ENCODE data around the gene NRP1. TPM values are rescaled to one million over a fixed set of nuclear protein-coding genes. Genes with fewer than 3 reads are reported as not detected.

The NRP1 gene
- total RNA-seq, 2 experiments from 2014 or later: 1.6 to 1.7 TPM

DNA sequence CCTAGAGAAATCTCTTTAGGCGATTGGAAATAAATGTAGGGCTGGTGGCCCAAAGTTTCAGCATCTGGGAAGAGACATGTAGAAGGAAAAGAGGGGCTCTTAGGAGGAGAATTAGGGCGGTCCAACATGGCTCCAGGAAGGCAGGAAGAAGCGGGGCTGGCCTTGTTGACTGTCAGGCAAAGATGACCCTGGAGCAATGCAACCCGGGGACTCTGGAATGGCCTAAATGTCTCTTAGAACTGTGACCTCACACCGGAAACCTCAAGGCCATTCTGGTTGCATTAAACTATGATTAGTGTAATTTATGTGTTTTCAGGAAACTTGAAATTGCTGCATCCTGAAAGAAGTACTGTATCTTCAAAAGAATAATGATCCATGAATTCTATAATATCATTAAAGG, 66.8 kb downstream of the NRP1 start:
- peaks cover 7% of the 10 kb centered on the region for H3K4me1 Mint-ChIP-seq
- DNase-seq (no peak), ATAC-seq (ENCODE audit: low read depth) (no peak)
- no peak overlapping the region for H3K27ac Mint-ChIP-seq
- peaks cover 12% of the 10 kb centered on the region for H3K27me3 Mint-ChIP-seq
- H3K9me3 Mint-ChIP-seq: peaks cover 4% of the 10 kb centered on the region
- peaks cover under 1% of the 10 kb centered on the region for H3K36me3 Mint-ChIP-seq
- H3K4me3 Mint-ChIP-seq: no peak overlapping the region
- POLR2A ChIA-PET: no interaction called here

- POLR2A ChIA-PET: no interaction called here
- H3K36me3 Mint-ChIP-seq: peaks cover 2% of the 10 kb centered on the region
- no peak overlapping the region for H3K27ac Mint-ChIP-seq
- DNase-seq (no peak), ATAC-seq (ENCODE audit: low read depth) (no peak)
- no peak overlapping the region for H3K4me3 Mint-ChIP-seq
- peaks cover 3% of the 10 kb centered on the region for H3K27me3 Mint-ChIP-seq
- peaks cover 7% of the 10 kb centered on the region for H3K4me1 Mint-ChIP-seq
- peaks cover 6% of the 10 kb centered on the region for H3K9me3 Mint-ChIP-seq
Observed at GRCh38 chr10:33265621-33266020, 68.8 kb downstream of the NRP1 start.

DNA sequence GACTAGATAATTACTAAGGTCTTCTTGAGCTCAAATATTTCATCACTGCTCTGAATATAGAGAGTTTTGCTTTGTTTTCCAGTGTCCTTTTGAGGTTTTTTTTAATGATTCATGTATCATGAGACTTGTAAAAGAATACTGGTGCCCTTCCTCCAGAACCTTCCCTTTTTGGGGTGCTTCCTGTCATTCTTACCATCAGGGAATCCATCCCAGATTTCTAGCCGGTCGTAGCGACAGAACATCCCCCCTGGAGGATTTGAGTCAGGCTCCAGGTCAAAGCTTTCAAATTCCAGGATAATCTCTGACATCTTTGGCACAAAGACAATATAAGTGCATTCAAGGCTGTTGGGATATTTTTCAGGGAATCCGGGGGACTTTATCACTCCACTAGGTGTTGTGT, 71.0 kb downstream of the NRP1 start:
- ATAC-seq (ENCODE audit: low read depth) (no peak), DNase-seq (no peak)
- H3K27me3 Mint-ChIP-seq: peaks cover 3% of the 10 kb centered on the region
- H3K27ac Mint-ChIP-seq: no peak overlapping the region
- H3K4me1 Mint-ChIP-seq: peaks cover 7% of the 10 kb centered on the region
- H3K36me3 Mint-ChIP-seq: peaks cover 2% of the 10 kb centered on the region
- H3K9me3 Mint-ChIP-seq: peaks cover 6% of the 10 kb centered on the region
- POLR2A ChIA-PET: no interaction called here
- no peak overlapping the region for H3K4me3 Mint-ChIP-seq

- Mint-ChIP-seq H3K4me3 (no peak overlapping the region), H3K36me3 (peaks cover 2% of the 10 kb centered on the region), H3K27me3 (peaks cover 3% of the 10 kb centered on the region), H3K27ac (no peak overlapping the region), H3K4me1 (peaks cover 7% of the 10 kb centered on the region), H3K9me3 (peaks cover 6% of the 10 kb centered on the region)
- ATAC-seq (ENCODE audit: low read depth) (no peak), DNase-seq (no peak)
- POLR2A ChIA-PET: no interaction called here
Observed at GRCh38 chr10:33262871-33263270, 71.6 kb downstream of the NRP1 start.

DNA sequence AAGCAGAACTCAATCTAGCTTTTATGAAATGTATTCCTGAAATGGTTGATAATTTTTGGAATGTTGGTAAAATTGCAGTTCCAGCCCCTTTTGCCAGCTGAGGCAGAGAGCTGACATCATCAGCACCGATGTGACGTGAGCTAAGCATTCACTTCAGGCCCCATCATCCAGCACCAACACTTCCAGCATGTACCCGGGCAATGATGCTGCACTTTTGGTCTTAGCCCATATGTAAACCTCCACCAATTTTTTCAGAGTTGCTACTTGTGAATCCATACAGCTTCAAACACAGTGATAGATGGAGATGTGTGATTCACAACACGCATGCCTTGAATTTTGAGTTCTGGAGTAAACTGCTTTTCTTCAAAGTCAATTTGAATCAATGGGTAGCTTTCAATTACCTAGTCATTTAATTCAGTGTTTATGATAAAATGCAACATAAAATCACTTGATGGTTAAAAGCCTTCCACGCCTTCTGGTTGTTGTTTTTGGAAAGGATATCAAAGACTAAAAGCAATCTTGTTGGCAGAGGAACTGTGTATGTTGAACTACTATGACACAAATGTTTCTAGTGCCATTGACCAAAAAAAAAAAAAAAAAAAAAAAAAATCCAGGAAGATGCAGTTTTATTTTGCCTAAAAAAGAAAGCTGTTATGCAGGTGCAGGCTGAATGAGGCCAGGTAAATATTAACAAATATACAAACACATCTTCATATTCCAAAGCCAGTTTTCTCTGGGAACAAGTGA, 73.9 kb downstream of the NRP1 start:
- Mint-ChIP-seq H3K4me1 (peaks cover 7% of the 10 kb centered on the region), H3K27me3 (peaks cover 7% of the 10 kb centered on the region), H3K9me3 (peaks cover 4% of the 10 kb centered on the region), H3K36me3 (peaks cover 2% of the 10 kb centered on the region), H3K4me3 (no peak overlapping the region), H3K27ac (no peak overlapping the region)
- no peak for ATAC-seq (ENCODE audit: low read depth)
- POLR2A ChIA-PET: no interaction called here
- no peak for DNase-seq

GRCh38 chr10:33258967-33259366, 75.5 kb downstream of the NRP1 start:
- Mint-ChIP-seq H3K4me1 (no peaks in the 10 kb centered on the region), H3K4me3 (no peak overlapping the region), H3K27me3 (peaks cover 8% of the 10 kb centered on the region), H3K36me3 (peaks cover 2% of the 10 kb centered on the region), H3K27ac (no peak overlapping the region), H3K9me3 (peaks cover 2% of the 10 kb centered on the region)
- DNase-seq (no peak), ATAC-seq (ENCODE audit: low read depth) (no peak)
- POLR2A ChIA-PET: no interaction called here

GRCh38 chr10:33257439-33258080, 76.9 kb downstream of the NRP1 start:
- peaks cover under 1% of the 10 kb centered on the region for H3K36me3 Mint-ChIP-seq
- H3K27ac Mint-ChIP-seq: no peak overlapping the region
- peaks cover 4% of the 10 kb centered on the region for H3K4me1 Mint-ChIP-seq
- no peaks in the 10 kb centered on the region for H3K9me3 Mint-ChIP-seq
- ATAC-seq (ENCODE audit: low read depth): no peak
- POLR2A ChIA-PET: no interaction called here
- peaks cover 5% of the 10 kb centered on the region for H3K27me3 Mint-ChIP-seq
- H3K4me3 Mint-ChIP-seq: no peak overlapping the region
- DNase-seq: no peak

GRCh38 chr10:33256458-33256857, 78.0 kb downstream of the NRP1 start:
- no peak for ATAC-seq (ENCODE audit: low read depth)
- Mint-ChIP-seq H3K36me3 (no peaks in the 10 kb centered on the region), H3K9me3 (no peaks in the 10 kb centered on the region), H3K27ac (no peak overlapping the region), H3K4me1 (peaks cover 6% of the 10 kb centered on the region), H3K27me3 (peaks cover 5% of the 10 kb centered on the region), H3K4me3 (no peak overlapping the region)
- DNase-seq: no peak
- POLR2A ChIA-PET: no interaction called here

DNA sequence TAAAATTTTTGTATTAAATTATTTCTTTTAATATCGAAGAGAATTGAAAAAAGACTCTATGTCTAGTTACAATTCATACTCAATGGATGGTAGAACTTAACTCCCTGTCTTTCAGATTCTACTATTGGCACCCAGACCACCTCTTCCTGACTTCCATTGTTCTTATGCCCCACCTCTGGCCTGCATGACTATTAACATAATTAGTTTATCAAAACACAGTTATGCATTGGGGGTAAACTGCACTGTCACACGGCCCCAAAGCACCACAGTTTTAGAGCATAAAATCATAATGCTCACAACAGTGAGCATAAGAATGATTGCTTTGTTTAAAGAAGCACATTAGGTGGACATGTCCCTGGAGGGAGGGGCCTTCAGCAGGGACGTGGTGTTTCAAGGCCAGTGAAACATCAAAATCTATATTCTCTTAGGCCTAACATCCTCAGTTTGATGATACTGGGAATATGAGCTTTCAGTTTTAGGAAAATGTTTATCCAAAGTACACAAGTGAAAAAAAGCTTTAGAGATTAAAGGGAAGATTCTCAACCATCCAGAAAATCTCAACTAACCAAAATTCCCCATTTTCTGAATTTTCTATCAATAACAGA, 79.8 kb downstream of the NRP1 start:
- ATAC-seq (ENCODE audit: low read depth) (no peak), DNase-seq (no peak)
- H3K9me3 Mint-ChIP-seq: peaks cover 6% of the 10 kb centered on the region
- H3K27ac Mint-ChIP-seq: no peak overlapping the region
- POLR2A ChIA-PET: no interaction called here
- peaks cover 7% of the 10 kb centered on the region for H3K4me1 Mint-ChIP-seq
- peaks cover 4% of the 10 kb centered on the region for H3K36me3 Mint-ChIP-seq
- H3K27me3 Mint-ChIP-seq: peaks cover 10% of the 10 kb centered on the region
- H3K4me3 Mint-ChIP-seq: no peak overlapping the region

- Mint-ChIP-seq H3K27ac (no peak overlapping the region), H3K4me3 (no peak overlapping the region), H3K9me3 (peaks cover 6% of the 10 kb centered on the region), H3K27me3 (peaks cover 10% of the 10 kb centered on the region), H3K36me3 (peaks cover 4% of the 10 kb centered on the region), H3K4me1 (peaks cover 20% of the 10 kb centered on the region)
- ATAC-seq (ENCODE audit: low read depth) (no peak), DNase-seq (no peak)
- POLR2A ChIA-PET: no interaction called here
Observed at GRCh38 chr10:33253411-33253810, 81.1 kb downstream of the NRP1 start.

- Mint-ChIP-seq H3K9me3 (peaks cover 6% of the 10 kb centered on the region), H3K27ac (no peak overlapping the region), H3K4me3 (no peak overlapping the region), H3K36me3 (peaks cover 4% of the 10 kb centered on the region), H3K4me1 (peaks cover 26% of the 10 kb centered on the region), H3K27me3 (peaks cover 10% of the 10 kb centered on the region)
- DNase-seq: no peak
- no peak for ATAC-seq (ENCODE audit: low read depth)
- POLR2A ChIA-PET: no interaction called here
Observed at GRCh38 chr10:33252794-33253203, 81.7 kb downstream of the NRP1 start.

DNA sequence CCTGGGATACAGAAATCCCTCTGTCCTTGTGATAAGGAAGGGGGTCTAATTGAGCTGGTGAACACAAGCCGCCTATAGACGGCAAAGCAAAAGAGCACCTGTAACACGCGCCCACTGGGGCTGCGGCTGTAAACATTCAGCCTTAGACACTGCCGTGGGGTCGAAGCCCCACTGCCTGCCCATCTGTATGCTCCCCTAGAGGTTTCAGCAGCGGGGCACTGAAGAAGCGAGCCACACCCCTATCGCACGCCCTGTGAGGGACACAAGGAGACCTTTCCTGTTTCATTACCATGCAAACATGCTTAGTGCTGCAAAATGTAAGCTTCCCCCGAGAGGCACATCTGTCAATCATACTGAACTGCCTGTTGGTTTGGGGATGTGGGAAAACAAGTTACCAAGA, 82.1 kb downstream of the NRP1 start:
- ATAC-seq (ENCODE audit: low read depth) (no peak), DNase-seq (no peak)
- peaks cover 4% of the 10 kb centered on the region for H3K36me3 Mint-ChIP-seq
- H3K27me3 Mint-ChIP-seq: peaks cover 10% of the 10 kb centered on the region
- POLR2A ChIA-PET: no interaction called here
- peaks cover 6% of the 10 kb centered on the region for H3K9me3 Mint-ChIP-seq
- H3K4me3 Mint-ChIP-seq: no peak overlapping the region
- peaks cover 27% of the 10 kb centered on the region for H3K4me1 Mint-ChIP-seq
- H3K27ac Mint-ChIP-seq: no peak overlapping the region

DNA sequence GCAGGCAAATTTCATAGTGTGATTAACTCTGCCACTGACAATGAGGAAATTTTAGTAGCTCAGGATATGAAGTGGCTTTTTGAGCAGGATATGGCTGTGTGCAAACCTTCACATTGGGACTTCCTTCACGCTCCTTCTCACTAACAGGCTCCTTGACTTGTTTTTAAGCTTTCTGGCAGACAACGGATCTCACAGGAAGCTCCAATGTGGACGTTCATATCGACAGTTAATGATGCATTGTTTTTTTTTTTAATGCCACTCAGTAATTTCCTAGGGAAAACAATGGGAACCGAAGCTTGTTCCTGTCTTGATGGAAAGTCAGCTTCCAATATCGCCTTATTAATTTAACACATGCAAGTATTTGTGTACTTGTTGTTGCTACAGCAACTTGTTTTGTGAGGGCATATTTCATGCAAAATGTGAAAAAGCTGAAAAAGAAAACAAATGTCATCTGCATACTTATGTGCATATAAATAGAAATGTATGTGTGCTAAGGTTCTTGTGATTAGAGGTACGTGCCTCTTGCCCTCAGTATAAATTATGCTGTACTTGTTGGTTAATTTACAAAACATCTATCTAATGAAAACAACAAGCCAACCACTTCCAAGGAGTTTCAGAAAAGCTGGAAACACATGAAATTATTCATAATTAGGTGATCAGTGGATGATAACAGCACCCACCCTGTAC, 84.7 kb downstream of the NRP1 start:
- peaks cover 9% of the 10 kb centered on the region for H3K27me3 Mint-ChIP-seq
- H3K36me3 Mint-ChIP-seq: peaks cover 6% of the 10 kb centered on the region
- POLR2A ChIA-PET: no interaction called here
- no peak overlapping the region for H3K4me3 Mint-ChIP-seq
- H3K4me1 Mint-ChIP-seq: peaks cover 27% of the 10 kb centered on the region
- ATAC-seq (ENCODE audit: low read depth) (no peak), DNase-seq (no peak)
- no peak overlapping the region for H3K27ac Mint-ChIP-seq
- H3K9me3 Mint-ChIP-seq: peaks cover 6% of the 10 kb centered on the region

All from activated naive CD8-positive, alpha-beta T cell treated with anti-CD3 and anti-CD28 coated beads, Interleukin-2, amount 10 ng/mL, durations not matched to agents 7 days and 5 days (primary cell).